Measurements from ENCODE around the gene ZNF143. TPM values are rescaled to one million over a fixed set of nuclear protein-coding genes. Genes with fewer than 3 reads are reported as not detected.

Gene ZNF143
- 19.3 and 21.2 TPM in 2 replicates for total RNA-seq

GRCh38 chr11:9460322-9461062, at the start of gene ZNF143:
TSS of gene ZNF143 (plus strand) at chr11:9461012. CDS start at chr11:9471309, 10,297 bp downstream.

GRCh38 chr11:9573052-9573774, 112.4 kb downstream of the ZNF143 start, which contains the start of gene WEE1:
TSS of gene WEE1 (plus strand) at chr11:9573670. CDS start at chr11:9573934, 264 bp downstream.

Small RNA genes within 50 kb of the gene (small RNA-seq; reads per million reads assigned to genes)
- 0.14 reads per million for gene RF01210
- 912 reads per million, percentile 99 among the genes with 10 or more reads in this experiment for gene SNORA23

Other genes with a start within 250 kb of the ZNF143 start
- 79.4 and 112 TPM in 2 replicates for gene DENND5A, start 195.7 kb upstream of the ZNF143 start, total RNA-seq
- 32.6 and 54.0 TPM in 2 replicates for gene TMEM41B, start 146.4 kb upstream of the ZNF143 start, total RNA-seq
- gene IPO7, start 76.4 kb upstream of the ZNF143 start, total RNA-seq = 161 and 179 TPM in 2 replicates
- 65.4 and 85.6 TPM in 2 replicates for gene WEE1, start 112.7 kb downstream of the ZNF143 start, total RNA-seq
- gene SWAP70, start 203.1 kb downstream of the ZNF143 start, total RNA-seq = 16.9 and 19.6 TPM in 2 replicates

Measured in placental epithelial cell (primary cell).